A549 treated with Mapracorat at 1 μM for 4 hours (cell line): ENCODE measurements around the gene RPS6KA2. TPM values are rescaled to one million over a fixed set of nuclear protein-coding genes. Genes with fewer than 3 reads are reported as not detected.

ENCODE experiments used
- total RNA-seq: library from RNA; stranded (reverse); fragments of 200-300 nt; extraction: Qiagen RNA extraction; gene quantifications from 5 replicates; pipeline ENCODE4 v1.2.3, GENCODE V29; 2022

RPS6KA2 gene
- 0.06 to 0.33 TPM (median 0.26 TPM) in 5 replicates for total RNA-seq

GRCh38 chr6:166627033-166627874 is at the start of gene RPS6KA2:
Gene RPS6KA2 (minus strand): TSS chr6:166627251. CDS start chr6:166627019, 232 bp downstream.

GRCh38 chr6:166586424-166587156 is 40.5 kb downstream of the RPS6KA2 start, which contains the start of gene RAMACL:
Gene RAMACL (minus strand): TSS chr6:166586678. CDS start chr6:166586477, 201 bp downstream.

GRCh38 chr6:166382933-166383801 is 243.9 kb downstream of the RPS6KA2 start, which contains the start of gene MPC1:
Gene MPC1 (minus strand): TSS chr6:166382940. CDS start chr6:166382876, 64 bp downstream.

Other genes with a start within 250 kb of the RPS6KA2 start
- gene MPC1, start 244.3 kb downstream of the RPS6KA2 start, total RNA-seq: 4.0 to 5.8 TPM (median 4.7 TPM) in 5 replicates
- 0.07 to 0.27 TPM (median 0.12 TPM) in 5 replicates for gene RAMACL, start 40.6 kb downstream of the RPS6KA2 start, total RNA-seq